Neuronal stem cell (in vitro differentiated cells): ENCODE data around the gene HPX.

Experiments
- DNase-seq: peaks from one replicate; pipeline ENCODE4 v3.0.0-alpha.2; 2013; ENCODE audit warnings: low spot score
- H2AFZ ChIP-seq: one replicate; pipeline ENCODE4 v1.6.1; 2013; ENCODE audit warnings: mild to moderate bottlenecking, low read length, inconsistent platforms
- H2AK5ac ChIP-seq: 2 replicates; pipeline ENCODE4 v1.6.1; 2013; ENCODE audit warnings: low read depth, mild to moderate bottlenecking, inconsistent platforms, low read length, moderate library complexity, mixed read lengths
- H2BK120ac ChIP-seq: 2 replicates; pipeline ENCODE4 v1.6.1; 2013; ENCODE audit warnings: low read depth, mild to moderate bottlenecking, inconsistent platforms, low read length, moderate library complexity, mixed read lengths
- H2BK12ac ChIP-seq: one replicate; pipeline ENCODE4 v1.6.1; 2013; ENCODE audit warnings: low read length, inconsistent platforms
- H2BK15ac ChIP-seq: 2 replicates; pipeline ENCODE4 v1.6.1; 2013; ENCODE audit warnings: mild to moderate bottlenecking, low read length, inconsistent platforms, mixed read lengths
- H2BK5ac ChIP-seq: one replicate; pipeline ENCODE4 v1.6.1; 2013; ENCODE audit warnings: inconsistent platforms, mild to moderate bottlenecking, low read length, moderate library complexity
- H3K14ac ChIP-seq: one replicate; pipeline ENCODE4 v1.6.1; 2013; ENCODE audit warnings: low read length, inconsistent platforms
- H3K18ac ChIP-seq: 2 replicates; pipeline ENCODE4 v1.6.1; 2013; ENCODE audit warnings: low read length, inconsistent platforms
- H3K23ac ChIP-seq: 2 replicates; pipeline ENCODE4 v1.6.1; 2013; ENCODE audit warnings: low read depth, mild to moderate bottlenecking, mixed read lengths, low read length, inconsistent platforms; ENCODE audit not compliant: poor library complexity
- H3K27ac ChIP-seq: replicated peaks from 3 replicates; pipeline ENCODE4 v1.5.1; 2013; ENCODE audit warnings: low read length, inconsistent platforms
- H3K27me3 ChIP-seq, 3 experiments: 2 replicates each; pipeline ENCODE4 v1.6.1; 2013; ENCODE audit warnings: low read length in 3 of 3, mild to moderate bottlenecking in 2 of 3, inconsistent platforms in 1 of 3, low read depth in 1 of 3, mixed read lengths in 1 of 3, moderate library complexity in 1 of 3; ENCODE audit not compliant: control insufficient read depth in 3 of 3, insufficient read depth in 3 of 3
- H3K36me3 ChIP-seq, 2 donors: replicated peaks in 1 of 2; 2 replicates each; pipeline ENCODE4 v1.6.1; 2013; ENCODE audit warnings: low read length in 2 of 2; ENCODE audit not compliant: control insufficient read depth in 2 of 2, insufficient read depth in 2 of 2
- H3K4ac ChIP-seq: 2 replicates; pipeline ENCODE4 v1.6.1; 2013; ENCODE audit warnings: inconsistent platforms, mild to moderate bottlenecking, low read length, moderate library complexity
- H3K4me1 ChIP-seq, 2 donors: 1 replicate in 1 of 2; 2 replicates in 1 of 2; pipeline ENCODE4 v1.6.1; 2013; ENCODE audit warnings: low read length in 2 of 2, low read depth in 1 of 2; ENCODE audit not compliant: control insufficient read depth in 2 of 2, insufficient read depth in 1 of 2
- H3K4me2 ChIP-seq: one replicate; pipeline ENCODE4 v1.6.1; 2013; ENCODE audit warnings: mild to moderate bottlenecking, low read length, inconsistent platforms; ENCODE audit not compliant: insufficient read depth, poor library complexity, severe bottlenecking
- H3K4me3 ChIP-seq, 2 donors: 2 replicates each; pipeline ENCODE4 v1.5.1; 2013; ENCODE audit warnings: low read length in 2 of 2, mild to moderate bottlenecking in 2 of 2, inconsistent platforms in 1 of 2, moderate library complexity in 1 of 2
- H3K79me1 ChIP-seq: one replicate; pipeline ENCODE4 v1.6.1; 2013; ENCODE audit warnings: low read depth, mild to moderate bottlenecking, inconsistent platforms, low read length, moderate library complexity
- H3K9ac ChIP-seq: one replicate; pipeline ENCODE4 v1.6.1; 2013; ENCODE audit warnings: mild to moderate bottlenecking, low read depth, low read length, inconsistent platforms; ENCODE audit not compliant: poor library complexity
- H3K9me3 ChIP-seq, 2 donors: replicated peaks in 1 of 2; 2 replicates each; pipeline versions ENCODE3 to v1.6.1; 2013; ENCODE audit warnings: low read length in 2 of 2, mild to moderate bottlenecking in 2 of 2, inconsistent platforms in 1 of 2, low read depth in 1 of 2, mixed read lengths in 1 of 2, moderate library complexity in 1 of 2; ENCODE audit not compliant: control insufficient read depth in 2 of 2, insufficient read depth in 1 of 2
- H4K8ac ChIP-seq: one replicate; pipeline ENCODE4 v1.6.1; 2013; ENCODE audit warnings: low read depth, mild to moderate bottlenecking, inconsistent platforms, low read length, moderate library complexity
- H4K91ac ChIP-seq: one replicate; pipeline ENCODE4 v1.6.1; 2013; ENCODE audit warnings: low read length, low read depth, mild to moderate bottlenecking, inconsistent platforms; ENCODE audit not compliant: poor library complexity
- WGBS, 2 donors: extraction: QIAGEN DNeasy Blood & Tissue Kit; methylation state at CpG; one replicate each; pipeline ENCODE4 v1.1.7; 2013; ENCODE audit warnings: missing lambda C conversion rate in 2 of 2, mixed read lengths in 1 of 2; ENCODE audit not compliant: insufficient read length in 2 of 2, insufficient replicate concordance in 1 of 2; ENCODE audit errors: extremely low coverage in 2 of 2; 5-methylcytosine and 5-hydroxymethylcytosine counted together

HPX gene

DNA sequence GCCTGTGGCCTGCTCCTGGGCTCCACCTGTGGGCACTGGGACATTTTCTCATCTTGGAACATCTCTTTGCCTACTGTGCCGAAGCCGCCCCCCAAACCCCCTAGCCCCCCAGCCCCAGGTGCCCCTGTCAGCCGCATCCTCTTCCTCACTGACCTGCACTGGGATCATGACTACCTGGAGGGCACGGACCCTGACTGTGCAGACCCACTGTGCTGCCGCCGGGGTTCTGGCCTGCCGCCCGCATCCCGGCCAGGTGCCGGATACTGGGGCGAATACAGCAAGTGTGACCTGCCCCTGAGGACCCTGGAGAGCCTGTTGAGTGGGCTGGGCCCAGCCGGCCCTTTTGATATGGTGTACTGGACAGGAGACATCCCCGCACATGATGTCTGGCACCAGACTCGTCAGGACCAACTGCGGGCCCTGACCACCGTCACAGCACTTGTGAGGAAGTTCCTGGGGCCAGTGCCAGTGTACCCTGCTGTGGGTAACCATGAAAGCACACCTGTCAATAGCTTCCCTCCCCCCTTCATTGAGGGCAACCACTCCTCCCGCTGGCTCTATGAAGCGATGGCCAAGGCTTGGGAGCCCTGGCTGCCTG, 49.2 kb downstream of the HPX start:
- H2BK5ac ChIP-seq = no peak overlapping the region
- no peaks in the 10 kb centered on the region for H3K9me3 ChIP-seq
- H3K27ac ChIP-seq = no peak overlapping the region
- H2AFZ ChIP-seq = no peak overlapping the region
- no peak overlapping the region for H3K18ac ChIP-seq
- H2BK12ac ChIP-seq = no peak overlapping the region
- no peaks in the 10 kb centered on the region for H3K27me3 ChIP-seq
- no peak overlapping the region for H4K8ac ChIP-seq
- H2BK120ac ChIP-seq = no peak overlapping the region
- no peak overlapping the region for H3K9ac ChIP-seq
- no CpG with 5 or more reads among the region's 18 CpGs for WGBS, 2 donors
- H3K4me3 ChIP-seq = peak overlapping the region in 1 of 2 donors; percentile 68
- no peak overlapping the region for H4K91ac ChIP-seq
- H2BK15ac ChIP-seq = no peak overlapping the region
- H3K14ac ChIP-seq = no peak overlapping the region
- no peak overlapping the region for H2AK5ac ChIP-seq
- peaks cover 4% of the 10 kb centered on the region for H3K79me1 ChIP-seq
- H3K23ac ChIP-seq = no peak overlapping the region
- DNase-seq = no peak
- peaks cover 10 to 11% of the 10 kb centered on the region in 2 donors for H3K4me1 ChIP-seq
- no peak overlapping the region for H3K4ac ChIP-seq
- H3K36me3 ChIP-seq = peaks cover 5 to 16% of the 10 kb centered on the region in 2 donors
- H3K4me2 ChIP-seq = no peak overlapping the region

GRCh38 chr11:6390718-6391469, 49.9 kb downstream of the HPX start:
- WGBS, 2 donors = no CpG with 5 or more reads among the region's 19 CpGs
- Histone ChIP-seq H3K9ac (peak overlapping the region; percentile 89), H3K27me3 (no peaks in the 10 kb centered on the region), H2AK5ac (peak overlapping the region; percentile 50), H3K9me3 (no peaks in the 10 kb centered on the region), H3K4me3 (peak overlapping the region; percentile 68 to 89), H4K8ac (no peak overlapping the region), H3K36me3 (peaks cover 5 to 14% of the 10 kb centered on the region in 2 donors), H3K23ac (peak overlapping the region; percentile 71), H3K4ac (no peak overlapping the region), H2BK120ac (peak overlapping the region; percentile 27), H3K27ac (no peak overlapping the region), H2AFZ (peak overlapping the region; percentile 86), H3K14ac (no peak overlapping the region), H2BK12ac (no peak overlapping the region), H3K79me1 (peaks cover 4% of the 10 kb centered on the region), H3K4me1 (peaks cover 10 to 11% of the 10 kb centered on the region in 2 donors), H3K18ac (peak overlapping the region; percentile 73), H2BK5ac (no peak overlapping the region), H2BK15ac (peak overlapping the region; percentile 61), H3K4me2 (peak overlapping the region; percentile 86), H4K91ac (no peak overlapping the region)
- DNase-seq = no peak

- H2AFZ ChIP-seq = peak within 1 kb of the TSS; percentile 86
- H3K18ac ChIP-seq = peak within 1 kb of the TSS; percentile 73
- H2BK120ac ChIP-seq = peak within 1 kb of the TSS; percentile 27
- H3K9ac ChIP-seq = peak within 1 kb of the TSS; percentile 89
- peak within 1 kb of the TSS; percentile 86 for H3K4me2 ChIP-seq
- H3K4ac ChIP-seq = no peak within 1 kb of the TSS
- peak within 1 kb of the TSS; percentile 61 for H2BK15ac ChIP-seq
- peak within 1 kb of the TSS; percentile 50 for H2AK5ac ChIP-seq
- peak within 1 kb of the TSS; percentile 71 for H3K23ac ChIP-seq
- H4K8ac ChIP-seq = no peak within 1 kb of the TSS
- peak within 1 kb of the TSS; percentile 80 for H3K27ac ChIP-seq
- no peak within 1 kb of the TSS for H2BK5ac ChIP-seq
- no peak within 1 kb of the TSS for H4K91ac ChIP-seq
- H3K4me3 ChIP-seq = peak within 1 kb of the TSS; percentile 68 to 89
- no peak within 1 kb of the TSS for H2BK12ac ChIP-seq
- no peaks in the 10 kb centered on the region for H3K27me3 ChIP-seq
- WGBS, 2 donors = no CpG with 5 or more reads among the region's 63 CpGs
- no peak within 1 kb of the TSS for H3K14ac ChIP-seq
- H3K9me3 ChIP-seq = no peaks in the 10 kb centered on the region
- peak; percentile 96 for DNase-seq
- peaks cover 10 to 11% of the 10 kb centered on the region in 2 donors for H3K4me1 ChIP-seq
- peaks cover 4% of the 10 kb centered on the region for H3K79me1 ChIP-seq
- H3K36me3 ChIP-seq = peaks cover 2 to 7% of the 10 kb centered on the region in 2 donors
Measured at GRCh38 chr11:6389905-6390717, 50.7 kb downstream of the HPX start, which contains the start of gene SMPD1. SMPD1 (plus strand) TSS chr11:6390474; CDS start chr11:6390599, 125 bp downstream.
